ENCODE data around the gene PRR7. TPM values are rescaled to one million over a fixed set of nuclear protein-coding genes. Genes with fewer than 3 reads are reported as not detected.
A peak's percentile ranks its signal among the peaks of the same experiment; 100 is the strongest.
"Not testable (repeated sequence)": the region's sequence is repeated elsewhere in the genome, so short reads cannot be mapped to it uniquely, and the experiment has no call there.

Gene PRR7
- 1 to 10 TPM in 1 of 5 donors, under 1 TPM in 4; 0.39 to 2.5 (median 0.63) TPM for polyA plus RNA-seq (ENCODE audit: insufficient read depth in 1 of 5, insufficient read length in 5 of 5, low replicate concordance in 1 of 5)
- long read RNA-seq, donor 1, partial matches to known transcripts: 0 of 3 reads
- long read RNA-seq, donor 1, other reads (novel, unspliced or antisense): 0 of 3 reads
- long read RNA-seq, donor 2, partial matches to known transcripts: 0 of 1 reads
- long read RNA-seq, donor 2, other reads (novel, unspliced or antisense): 0 of 1 reads
- long read RNA-seq, donor 3, partial matches to known transcripts: 0 of 1 reads
- long read RNA-seq, donor 3, other reads (novel, unspliced or antisense): 0 of 1 reads
- long read RNA-seq, donor 4: 0 reads
- long read RNA-seq, donor 5, partial matches to known transcripts: 0 of 3 reads
- long read RNA-seq, donor 5, other reads (novel, unspliced or antisense): 0 of 3 reads
- long read RNA-seq, donor 6: 0 reads
- long read RNA-seq, donor 7, partial matches to known transcripts: 0 of 1 reads
- long read RNA-seq, donor 7, other reads (novel, unspliced or antisense): 0 of 1 reads
- long read RNA-seq, donor 8: 0 reads

GRCh38 chr5:177446200-177447065 is at the start of gene PRR7:
Gene PRR7 (plus strand): TSS chr5:177446814. CDS start chr5:177455068, 8,254 bp downstream.
- DNase-seq: peak; percentile 46 to 65

- no peak for DNase-seq
Measured at GRCh38 chr5:177397875-177398390, 48.7 kb upstream of the PRR7 start.

GRCh38 chr5:177399997-177400868 is 46.4 kb upstream of the PRR7 start, which contains the start of gene PFN3:
Gene PFN3 (minus strand): TSS chr5:177400661. CDS start chr5:177400576, 85 bp downstream.
- DNase-seq: no peak

- DNase-seq: no peak
Measured at GRCh38 chr5:177402271-177403043, 44.2 kb upstream of the PRR7 start.

- no peak for DNase-seq
Measured at GRCh38 chr5:177403102-177403791, 43.4 kb upstream of the PRR7 start.

- peak; percentile 80 to 81 for DNase-seq
Measured at GRCh38 chr5:177403792-177404640, 42.6 kb upstream of the PRR7 start.

GRCh38 chr5:177404641-177405179 is 41.9 kb upstream of the PRR7 start:
- DNase-seq: no peak

- no peak for DNase-seq
Measured at GRCh38 chr5:177405312-177405711, 41.3 kb upstream of the PRR7 start.

GRCh38 chr5:177405805-177406204 is 40.8 kb upstream of the PRR7 start:
- DNase-seq: no peak

GRCh38 chr5:177409043-177409801 is 37.4 kb upstream of the PRR7 start, which contains the start of gene F12:
Gene F12 (minus strand): TSS chr5:177409564. CDS start chr5:177409527, 37 bp downstream.
- DNase-seq: no peak

GRCh38 chr5:177410575-177410974 is 36.0 kb upstream of the PRR7 start:
- no peak for DNase-seq

GRCh38 chr5:177412603-177413233 is 33.9 kb upstream of the PRR7 start:
- no peak for DNase-seq

GRCh38 chr5:177414481-177414880 is 32.1 kb upstream of the PRR7 start:
- no peak for DNase-seq

GRCh38 chr5:177417081-177417480 is 29.5 kb upstream of the PRR7 start:
- not testable (repeated sequence) for DNase-seq

- DNase-seq: peak in 1 of 2 donors; percentile 61
Measured at GRCh38 chr5:177419046-177419445, 27.6 kb upstream of the PRR7 start.

- DNase-seq: not testable (repeated sequence)
Measured at GRCh38 chr5:177420472-177420871, 26.1 kb upstream of the PRR7 start.
